Fibroblast of lung (primary cell): ENCODE measurements around the gene CRIP1. TPM values are rescaled to one million over a fixed set of nuclear protein-coding genes. Genes with fewer than 3 reads are reported as not detected.

Source experiments
- DNase-seq, 2 donors: peaks; one replicate each; pipeline versions ENCODE4 v3.0.0 to v3.0.0-alpha.2; 2010; ENCODE audit warnings: low read depth in 2 of 2
- H2AFZ ChIP-seq: 2 replicates; pipeline ENCODE4 v1.5.1; 2012; ENCODE audit warnings: low read length, control low read depth, inconsistent platforms
- H3K27ac ChIP-seq: 2 replicates; pipeline ENCODE4 v1.5.1; 2011; ENCODE audit warnings: low read length, control low read depth; ENCODE audit not compliant: insufficient read depth
- H3K27me3 ChIP-seq: 2 replicates; pipeline ENCODE4 v1.5.1; 2011; ENCODE audit warnings: mild to moderate bottlenecking, low read length; ENCODE audit not compliant: control insufficient read depth, insufficient read depth
- H3K36me3 ChIP-seq: 2 replicates; pipeline ENCODE4 v1.5.1; 2011; ENCODE audit warnings: low read length; ENCODE audit not compliant: control insufficient read depth, insufficient read depth
- H3K4me1 ChIP-seq: 2 replicates; pipeline ENCODE4 v1.5.1; 2011; ENCODE audit warnings: low read length; ENCODE audit not compliant: control insufficient read depth, insufficient read depth; ENCODE audit errors: extremely low read depth
- H3K4me2 ChIP-seq: 2 replicates; pipeline ENCODE4 v1.5.1; 2011; ENCODE audit warnings: low read length, control low read depth; ENCODE audit not compliant: insufficient read depth; ENCODE audit errors: extremely low read depth
- H3K4me3 ChIP-seq, 4 experiments: fragments of 200-600 bp in 1 of 4; sonication (generic) in 1 of 4; replicated peaks in 1 of 4; 2 replicates each; pipeline ENCODE4 v1.5.1; 2011 to 2016; ENCODE audit warnings: low read length in 4 of 4, low read depth in 3 of 4, mild to moderate bottlenecking in 3 of 4, control low read depth in 2 of 4, inconsistent platforms in 1 of 4, mixed read lengths in 1 of 4; ENCODE audit not compliant: insufficient read depth in 1 of 4; ENCODE audit errors: control extremely low read depth in 1 of 4
- H3K79me2 ChIP-seq: 2 replicates; pipeline ENCODE4 v1.5.1; 2012; ENCODE audit warnings: mild to moderate bottlenecking, low read length, inconsistent platforms; ENCODE audit not compliant: control insufficient read depth, insufficient read depth
- H3K9ac ChIP-seq: 2 replicates; pipeline ENCODE4 v1.5.1; 2011; ENCODE audit warnings: mild to moderate bottlenecking, low read length, control low read depth; ENCODE audit not compliant: insufficient read depth
- H3K9me3 ChIP-seq: 2 replicates; pipeline ENCODE4 v1.5.1; 2012; ENCODE audit warnings: low read depth, low read length; ENCODE audit not compliant: control insufficient read depth, insufficient read depth
- H4K20me1 ChIP-seq: 2 replicates; pipeline ENCODE4 v1.5.1; 2011; ENCODE audit warnings: low read length; ENCODE audit not compliant: control insufficient read depth, insufficient read depth; ENCODE audit errors: extremely low read depth
- CTCF ChIP-seq, 2 donors: IDR thresholded peaks in 1 of 2; conservative IDR thresholded peaks in 1 of 2; 1 replicate in 1 of 2; 2 replicates in 1 of 2; pipeline ENCODE4 v1.5.1; 2011 to 2012; ENCODE audit warnings: low read length in 2 of 2, control low read depth in 1 of 2, inconsistent platforms in 1 of 2, low read depth in 1 of 2, mild to moderate bottlenecking in 1 of 2
- EZH2 ChIP-seq: IDR thresholded peaks from 2 replicates; pipeline ENCODE4 v1.5.1; 2012; ENCODE audit warnings: low read length, control low read depth, mild to moderate bottlenecking; ENCODE audit errors: missing control alignments
- polyA plus RNA-seq, 2 donors: library from polyadenylated mRNA; depleted of rRNA in 1 of 2; stranded (reverse) in 1 of 2; unstranded in 1 of 2; fragments of >200 nt; gene quantifications; 2 replicates each; pipeline ENCODE4 v1.2.1, GENCODE V29; 2011 to 2012; ENCODE audit warnings: missing spikeins in 1 of 2
- total RNA-seq: library from RNA; depleted of rRNA; stranded (reverse); fragments of >200 nt; gene quantifications from 2 replicates; pipeline ENCODE4 v1.2.1, GENCODE V29; 2014

CRIP1 gene
- total and polyA plus RNA-seq, 2 donors (not counting 1 experiment from before 2014, with no cell fraction given) = 2.5 to 3.0 TPM

- Histone ChIP-seq H3K36me3 (no peaks in the 10 kb centered on the region), H3K9ac (no peak overlapping the region), H3K4me3 (no peak overlapping the region), H2AFZ (no peak overlapping the region), H3K4me1 (no peaks in the 10 kb centered on the region), H3K9me3 (no peaks in the 10 kb centered on the region), H3K27me3 (no peaks in the 10 kb centered on the region), H4K20me1 (no peaks in the 10 kb centered on the region), H3K27ac (no peak overlapping the region), H3K4me2 (no peak overlapping the region), H3K79me2 (no peaks in the 10 kb centered on the region)
- no peak for TF ChIP-seq CTCF (conservative IDR thresholded peaks at IDR 0.05 in 1 of 2, IDR thresholded peaks at IDR 0.05 in 1 of 2; ENCODE audit: low read depth in 1 of 2, low read length in 2 of 2)
- no peak for TF ChIP-seq EZH2
- no peak for DNase-seq
Measured at GRCh38 chr14:105503935-105504692, 17.4 kb downstream of the CRIP1 start.

- Histone ChIP-seq H3K9ac (no peak overlapping the region), H3K9me3 (no peaks in the 10 kb centered on the region), H3K4me2 (no peak overlapping the region), H3K27ac (no peak overlapping the region), H3K4me3 (no peak overlapping the region), H4K20me1 (no peaks in the 10 kb centered on the region), H3K4me1 (no peaks in the 10 kb centered on the region), H2AFZ (no peak overlapping the region), H3K36me3 (no peaks in the 10 kb centered on the region), H3K27me3 (no peaks in the 10 kb centered on the region), H3K79me2 (no peaks in the 10 kb centered on the region)
- DNase-seq = no peak
- TF ChIP-seq EZH2 = no peak
Measured at GRCh38 chr14:105505101-105505500, 18.4 kb downstream of the CRIP1 start.

- Histone ChIP-seq H3K79me2 (no peaks in the 10 kb centered on the region), H3K4me1 (no peaks in the 10 kb centered on the region), H2AFZ (no peak overlapping the region), H4K20me1 (no peaks in the 10 kb centered on the region), H3K9ac (no peak overlapping the region), H3K4me2 (no peak overlapping the region), H3K36me3 (no peaks in the 10 kb centered on the region), H3K27ac (no peak overlapping the region), H3K27me3 (no peaks in the 10 kb centered on the region), H3K9me3 (no peaks in the 10 kb centered on the region), H3K4me3 (no peak overlapping the region)
- TF ChIP-seq EZH2 (no peak), CTCF (conservative IDR thresholded peaks at IDR 0.05 in 1 of 2, IDR thresholded peaks at IDR 0.05 in 1 of 2; ENCODE audit: low read depth in 1 of 2, low read length in 2 of 2) (no peak)
- DNase-seq = no peak
Measured at GRCh38 chr14:105507247-105507646, 20.6 kb downstream of the CRIP1 start.
